IMR-90 (cell line): ENCODE results near the gene TPCN1. TPM values are rescaled to one million over a fixed set of nuclear protein-coding genes. Genes with fewer than 3 reads are reported as not detected.
A peak's percentile ranks its signal among the peaks of the same experiment; 100 is the strongest.

Source experiments
- ATAC-seq: fragments of 200-7000 bp; cut with Tn5 transposase; 2 replicates; pipeline ENCODE4 v1.9.1; 2020; ENCODE audit warnings: low read depth, mild to moderate bottlenecking, moderate library complexity
- BruUV-seq: library from RNA; stranded (reverse); fragments of 400-500 nt; replicated peaks from 2 replicates; lab custom pipeline; 2021; lab: Mats Ljungman, UMichigan
- CTCF ChIA-PET: fragments of 300-600 bp; formaldehyde crosslinking; extraction: SDS; loops from one replicate; lab custom pipeline; 2021; ENCODE audit warnings: antibody characterized with exemption; lab: Yijun Ruan, JAX
- POLR2A ChIA-PET: fragments of 300-600 bp; sonication (Branson Sonifier 250); formaldehyde crosslinking; loops from one replicate; lab custom pipeline; 2022; ENCODE audit warnings: antibody characterized with exemption; ENCODE audit not compliant: unreplicated experiment; lab: Charles Lee
- DNase-seq: peaks from one replicate; pipeline ENCODE4 v3.0.0; 2013
- H2AFZ ChIP-seq: replicated peaks from 2 replicates; pipeline ENCODE3; 2013; ENCODE audit warnings: low read length, mild to moderate bottlenecking; ENCODE audit not compliant: poor library complexity
- H2AK5ac ChIP-seq: 2 replicates; pipeline ENCODE4 v1.6.1; 2013; ENCODE audit warnings: low read depth, low read length, inconsistent platforms
- H2AK9ac ChIP-seq: replicated peaks from 2 replicates; pipeline ENCODE3; 2013; ENCODE audit warnings: mild to moderate bottlenecking, low read depth, low read length, moderate library complexity; ENCODE audit not compliant: poor library complexity
- H2BK120ac ChIP-seq: 2 replicates; pipeline ENCODE4 v1.6.1; 2013; ENCODE audit warnings: low read depth, low read length, inconsistent platforms
- H2BK15ac ChIP-seq: 3 replicates; pipeline ENCODE4 v1.6.1; 2013; ENCODE audit warnings: low read depth, low read length, inconsistent platforms
- H2BK20ac ChIP-seq: 2 replicates; pipeline ENCODE4 v1.6.1; 2013; ENCODE audit warnings: low read depth, mild to moderate bottlenecking, inconsistent platforms, low read length, moderate library complexity
- H2BK5ac ChIP-seq: 2 replicates; pipeline ENCODE4 v1.6.1; 2013; ENCODE audit warnings: mild to moderate bottlenecking, low read depth, low read length, inconsistent platforms; ENCODE audit not compliant: poor library complexity, severe bottlenecking
- H3K14ac ChIP-seq: replicated peaks from 2 replicates; pipeline ENCODE4 v1.6.1; 2013; ENCODE audit warnings: low read depth, low read length, inconsistent platforms
- H3K18ac ChIP-seq: 2 replicates; pipeline ENCODE4 v1.6.1; 2013; ENCODE audit warnings: low read depth, low read length, control low read depth
- H3K23ac ChIP-seq: 2 replicates; pipeline ENCODE4 v1.6.1; 2013; ENCODE audit warnings: low read depth, low read length, inconsistent platforms
- H3K27ac ChIP-seq: 2 replicates; pipeline ENCODE4 v1.5.1; 2013; ENCODE audit warnings: mild to moderate bottlenecking, control low read depth, low read length; ENCODE audit not compliant: insufficient read depth
- H3K27me3 ChIP-seq: 2 replicates; pipeline ENCODE4 v1.6.1; 2013; ENCODE audit warnings: low read length; ENCODE audit not compliant: control insufficient read depth, insufficient read depth
- H3K36me3 ChIP-seq: 2 replicates; pipeline ENCODE4 v1.6.1; 2013; ENCODE audit warnings: low read length, mixed read lengths; ENCODE audit not compliant: control insufficient read depth, insufficient read depth
- H3K4ac ChIP-seq: 2 replicates; pipeline ENCODE4 v1.6.1; 2013; ENCODE audit warnings: low read depth, low read length, inconsistent platforms
- H3K4me1 ChIP-seq: 2 replicates; pipeline ENCODE4 v1.6.1; 2013; ENCODE audit warnings: low read length, mixed read lengths; ENCODE audit not compliant: control insufficient read depth, insufficient read depth
- H3K4me2 ChIP-seq: 2 replicates; pipeline ENCODE4 v1.6.1; 2013; ENCODE audit warnings: low read depth, mild to moderate bottlenecking, control low read depth, low read length, moderate library complexity
- H3K4me3 ChIP-seq: 2 replicates; pipeline ENCODE4 v1.5.1; 2013; ENCODE audit warnings: low read depth, mild to moderate bottlenecking, control low read depth, low read length, moderate library complexity; ENCODE audit not compliant: insufficient read depth
- H3K56ac ChIP-seq: 2 replicates; pipeline ENCODE4 v1.6.1; 2013; ENCODE audit warnings: low read length, inconsistent platforms; ENCODE audit not compliant: insufficient read depth; ENCODE audit errors: extremely low read depth
- H3K79me1 ChIP-seq, 2 experiments: 2 replicates each; pipeline ENCODE4 v1.6.1; 2013; ENCODE audit warnings: low read length in 2 of 2, inconsistent platforms in 1 of 2, low read depth in 1 of 2
- H3K9ac ChIP-seq: 2 replicates; pipeline ENCODE4 v1.6.1; 2013; ENCODE audit warnings: low read depth, low read length, control low read depth
- H3K9me1 ChIP-seq: 2 replicates; pipeline ENCODE4 v1.6.1; 2013; ENCODE audit warnings: low read length, inconsistent platforms; ENCODE audit not compliant: insufficient read depth
- H3K9me3 ChIP-seq: 2 replicates; pipeline ENCODE4 v1.6.1; 2013; ENCODE audit warnings: low read length; ENCODE audit not compliant: control insufficient read depth, insufficient read depth
- H4K20me1 ChIP-seq: 2 replicates; pipeline ENCODE4 v1.6.1; 2013; ENCODE audit warnings: low read length, inconsistent platforms; ENCODE audit not compliant: insufficient read depth
- H4K5ac ChIP-seq: 2 replicates; pipeline ENCODE4 v1.6.1; 2013; ENCODE audit warnings: mild to moderate bottlenecking, low read depth, low read length, control low read depth
- H4K8ac ChIP-seq, 2 experiments: 2 replicates each; pipeline ENCODE4 v1.6.1; 2013; ENCODE audit warnings: low read depth in 2 of 2, low read length in 2 of 2, control low read depth in 1 of 2, inconsistent platforms in 1 of 2
- H4K91ac ChIP-seq: 2 replicates; pipeline ENCODE4 v1.6.1; 2013; ENCODE audit warnings: low read depth, low read length, inconsistent platforms; ENCODE audit not compliant: insufficient read depth
- BHLHE40 ChIP-seq: fragments of 150-350 bp; IDR thresholded peaks from 2 replicates; pipeline ENCODE4 v1.6.1; 2016; ENCODE audit warnings: mild to moderate bottlenecking, low read depth, low read length
- CEBPB ChIP-seq: IDR thresholded peaks from 2 replicates; pipeline ENCODE4 v1.6.1; 2012; ENCODE audit warnings: low read depth, low read length, improper control_type of control experiment
- FOS ChIP-seq: fragments of 150-350 bp; IDR thresholded peaks from 2 replicates; pipeline ENCODE4 v1.6.1; 2016; ENCODE audit warnings: low read depth, low read length
- MAFK ChIP-seq: IDR thresholded peaks from 2 replicates; pipeline ENCODE4 v1.6.1; 2012; ENCODE audit warnings: low read depth, low read length, improper control_type of control experiment
- MAZ ChIP-seq: IDR thresholded peaks from 2 replicates; pipeline ENCODE4 v1.6.1; 2012; ENCODE audit warnings: low read depth, mild to moderate bottlenecking, low read length, improper control_type of control experiment, moderate library complexity, borderline replicate concordance
- MXI1 ChIP-seq: IDR thresholded peaks from 2 replicates; pipeline ENCODE4 v1.6.1; 2012; ENCODE audit warnings: low read depth, mild to moderate bottlenecking, low read length, moderate library complexity, borderline replicate concordance
- NFE2L2 ChIP-seq: fragments of 150-350 bp; IDR thresholded peaks from 2 replicates; pipeline ENCODE4 v1.6.1; 2016; ENCODE audit warnings: low read depth, mild to moderate bottlenecking, low read length
- POLR2A ChIP-seq: IDR thresholded peaks from 2 replicates; pipeline ENCODE4 v1.6.1; 2012; ENCODE audit warnings: mild to moderate bottlenecking, low read depth, low read length
- RAD21 ChIP-seq: IDR thresholded peaks from 2 replicates; pipeline ENCODE4 v1.6.1; 2012; ENCODE audit warnings: low read length, improper control_type of control experiment
- RCOR1 ChIP-seq: IDR thresholded peaks from 2 replicates; pipeline ENCODE4 v1.6.1; 2012; ENCODE audit warnings: mild to moderate bottlenecking, low read length, improper control_type of control experiment; ENCODE audit not compliant: insufficient replicate concordance
- RFX5 ChIP-seq: IDR thresholded peaks from 2 replicates; pipeline ENCODE4 v1.8.0; 2012; ENCODE audit warnings: low read depth, mild to moderate bottlenecking, low read length, moderate library complexity
- SMC3 ChIP-seq: fragments of 150-350 bp; IDR thresholded peaks from 2 replicates; pipeline ENCODE4 v1.6.1; 2016; ENCODE audit warnings: low read depth, mild to moderate bottlenecking, antibody characterized with exemption, low read length, moderate library complexity
- WGBS, 2 experiments: methylation state at CpG; one replicate each; pipeline versions ENCODE4 v1.1.5 to v1.1.7; 2013; ENCODE audit warnings: missing lambda C conversion rate in 2 of 2; ENCODE audit not compliant: insufficient read length in 1 of 2; ENCODE audit errors: extremely low coverage in 2 of 2; 5-methylcytosine and 5-hydroxymethylcytosine counted together
- dilution Hi-C: fragments of 300-500 bp; cut with HindIII; formaldehyde crosslinking; loops from one replicate; pipeline ENCODE4 v1.14.3; 2018; ENCODE audit warnings: low sequenced_read_pairs; ENCODE audit not compliant: unreplicated experiment
- in situ Hi-C: fragments of 300-500 bp; cut with MboI; formaldehyde crosslinking; loops from 3 replicates; pipeline ENCODE4 v1.14.3; 2019; ENCODE audit warnings: low sequenced_read_pairs, inconsistent platforms, mixed read lengths
- intact Hi-C: fragments of 100-400 bp; cut with micrococcal nuclease; formaldehyde crosslinking; loops from 2 replicates; pipeline ENCODE4 v1.10.0; 2022
- polyA plus RNA-seq, 3 experiments: library from polyadenylated mRNA; depleted of rRNA; stranded (reverse); fragments of >200 nt; gene quantifications; 2 replicates each; pipeline ENCODE4 v1.2.3, GENCODE V29; 2012; ENCODE audit warnings: low replicate concordance in 1 of 3
- total RNA-seq: library from RNA; depleted of rRNA; stranded (reverse); fragments of >200 nt; gene quantifications from 2 replicates; pipeline ENCODE4 v1.2.3, GENCODE V29; 2012
- TF ChIP-seq, protein P1 (sequence below): fragments of 150-350 bp; IDR thresholded peaks from 2 replicates; pipeline ENCODE4 v1.6.1; 2017; ENCODE audit warnings: mild to moderate bottlenecking, antibody characterized with exemption, low read length, low read depth
- TF ChIP-seq, protein P2 (sequence below): conservative IDR thresholded peaks from 2 replicates; pipeline ENCODE4 v1.5.1; 2012; ENCODE audit warnings: mild to moderate bottlenecking, low read depth, low read length, improper control_type of control experiment

Gene TPCN1
- total and polyA plus RNA-seq, 2 of the 4 experiments (the other 2 are of a cell fraction): 2.0 to 13.2 TPM

DNA sequence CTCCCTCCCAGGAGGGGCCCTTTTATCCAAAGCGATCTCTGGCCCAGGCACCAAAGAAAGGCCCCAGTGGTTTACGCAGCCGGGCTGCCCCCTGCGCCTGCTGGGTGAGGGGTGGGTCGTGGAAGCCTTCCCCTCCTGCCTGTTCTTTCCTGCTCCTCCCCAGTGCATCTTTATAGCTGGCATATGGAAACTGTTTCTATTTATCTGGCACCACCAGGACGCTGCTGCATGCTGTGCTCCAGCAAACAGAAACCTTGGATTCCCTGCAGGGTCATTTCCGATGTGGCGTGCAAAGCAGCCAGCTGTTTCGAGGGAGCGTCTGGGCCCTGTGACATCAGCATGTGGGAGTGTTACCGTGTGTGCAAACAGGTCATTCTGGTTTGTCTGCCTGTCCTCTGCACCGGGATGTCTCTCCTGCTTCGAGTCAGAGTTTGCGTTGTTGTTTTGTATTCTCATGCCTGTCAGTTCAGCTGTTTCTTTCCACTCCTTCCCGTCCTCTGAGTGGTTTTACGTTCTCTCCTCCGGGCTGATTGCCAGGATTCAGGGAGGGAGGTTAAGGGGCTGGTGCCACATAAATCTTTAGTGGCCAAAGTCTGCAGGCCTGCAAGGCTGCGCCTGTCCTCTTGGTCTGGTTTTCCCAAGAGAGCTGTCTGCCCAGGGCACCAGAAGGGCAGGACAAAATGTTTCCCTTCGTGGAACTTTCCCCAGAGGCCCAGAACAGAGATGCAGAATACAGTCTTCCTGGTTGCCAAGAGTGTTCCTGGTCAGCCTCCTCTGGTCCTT lies 24.6 kb downstream of the TPCN1 start:
- Histone ChIP-seq H2BK20ac (peak overlapping the region; percentile 65; the same call in 1 of the 2 replicates), H3K23ac (peak overlapping the region; percentile 52), H2BK120ac (peak overlapping the region; percentile 71; the same call in 1 of the 2 replicates), H3K4me3 (no peak overlapping the region), H3K18ac (no peak overlapping the region), H3K4me2 (peak overlapping the region; percentile 8), H2AFZ (peak overlapping the region; percentile 93), H3K4ac (peak overlapping the region; percentile 72), H2BK15ac (no peak overlapping the region; the same call in 2 of the 3 replicates), H3K9me3 (no peaks in the 10 kb centered on the region), H3K14ac (peak overlapping the region; percentile 42), H2BK5ac (peak overlapping the region; percentile 0), H4K91ac (peak overlapping the region; percentile 50), H3K4me1 (peaks cover 27% of the 10 kb centered on the region), H4K20me1 (peaks cover 7% of the 10 kb centered on the region), H2AK9ac (peak overlapping the region; percentile 89), H4K8ac (peak overlapping the region in 1 of 2 experiments; percentile 78; a peak in 2 of 4 replicates), H3K9ac (no peak overlapping the region), H3K36me3 (no peaks in the 10 kb centered on the region; the same call in 1 of the 2 replicates), H3K56ac (no peak overlapping the region), H3K79me1 (peaks cover 0 to 28% of the 10 kb centered on the region in 2 experiments; a peak in 2 of 4 replicates), H2AK5ac (peak overlapping the region; percentile 80; the same call in 1 of the 2 replicates), H4K5ac (no peak overlapping the region), H3K27ac (peak overlapping the region; percentile 0; the same call in 1 of the 2 replicates), H3K27me3 (no peaks in the 10 kb centered on the region), H3K9me1 (peaks cover 32% of the 10 kb centered on the region)
- WGBS, 2 experiments: 0% methylated on average over 2 of the region's 19 CpGs; no CpG with 5 or more reads in 1 of the 2 experiments
- ChIA-PET POLR2A (no interaction called here), CTCF (interaction anchor here (1.2 kb wide), 1 partner anchor 9 kb away, joined by 4 read pairs; no protein-coding TSS in a partner anchor)
- DNase-seq (peak; percentile 93), ATAC-seq (peak; percentile 42)
- in situ Hi-C loops: no loop called here
- intact Hi-C loops: no loop called here
- BruUV-seq: no TSS peak
- dilution Hi-C loops: no loop called here
- TF ChIP-seq BHLHE40 (0 out of 2 replicates have a peak, but pooled peaks have one; percentile 18), RCOR1 (peak; percentile 43), RFX5 (no peak), MXI1 (no peak), RAD21 (no peak), SMC3 (peak; percentile 4; the same call in 1 of the 2 replicates), MAFK (no peak; the same call in 1 of the 2 replicates), POLR2A (no peak), MAZ (0 out of 2 replicates have a peak, but pooled peaks have one; percentile 13), NFE2L2 (peak; percentile 10; the same call in 1 of the 2 replicates), CEBPB (peak; percentile 47; the same call in 1 of the 2 replicates), FOS (peak; percentile 58)
- TF ChIP-seq, protein P1, sequence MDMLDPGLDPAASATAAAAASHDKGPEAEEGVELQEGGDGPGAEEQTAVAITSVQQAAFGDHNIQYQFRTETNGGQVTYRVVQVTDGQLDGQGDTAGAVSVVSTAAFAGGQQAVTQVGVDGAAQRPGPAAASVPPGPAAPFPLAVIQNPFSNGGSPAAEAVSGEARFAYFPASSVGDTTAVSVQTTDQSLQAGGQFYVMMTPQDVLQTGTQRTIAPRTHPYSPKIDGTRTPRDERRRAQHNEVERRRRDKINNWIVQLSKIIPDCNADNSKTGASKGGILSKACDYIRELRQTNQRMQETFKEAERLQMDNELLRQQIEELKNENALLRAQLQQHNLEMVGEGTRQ: no peak
- TF ChIP-seq, protein P2, sequence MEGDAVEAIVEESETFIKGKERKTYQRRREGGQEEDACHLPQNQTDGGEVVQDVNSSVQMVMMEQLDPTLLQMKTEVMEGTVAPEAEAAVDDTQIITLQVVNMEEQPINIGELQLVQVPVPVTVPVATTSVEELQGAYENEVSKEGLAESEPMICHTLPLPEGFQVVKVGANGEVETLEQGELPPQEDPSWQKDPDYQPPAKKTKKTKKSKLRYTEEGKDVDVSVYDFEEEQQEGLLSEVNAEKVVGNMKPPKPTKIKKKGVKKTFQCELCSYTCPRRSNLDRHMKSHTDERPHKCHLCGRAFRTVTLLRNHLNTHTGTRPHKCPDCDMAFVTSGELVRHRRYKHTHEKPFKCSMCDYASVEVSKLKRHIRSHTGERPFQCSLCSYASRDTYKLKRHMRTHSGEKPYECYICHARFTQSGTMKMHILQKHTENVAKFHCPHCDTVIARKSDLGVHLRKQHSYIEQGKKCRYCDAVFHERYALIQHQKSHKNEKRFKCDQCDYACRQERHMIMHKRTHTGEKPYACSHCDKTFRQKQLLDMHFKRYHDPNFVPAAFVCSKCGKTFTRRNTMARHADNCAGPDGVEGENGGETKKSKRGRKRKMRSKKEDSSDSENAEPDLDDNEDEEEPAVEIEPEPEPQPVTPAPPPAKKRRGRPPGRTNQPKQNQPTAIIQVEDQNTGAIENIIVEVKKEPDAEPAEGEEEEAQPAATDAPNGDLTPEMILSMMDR: no peak
